ENCODE results near the gene INTS6.

Gene INTS6

GRCh38 chr13:51341791-51342190 is 111.0 kb downstream of the INTS6 start:
- DNase-seq: no peak

GRCh38 chr13:51341232-51341631 is 111.6 kb downstream of the INTS6 start:
- DNase-seq: no peak

DNA sequence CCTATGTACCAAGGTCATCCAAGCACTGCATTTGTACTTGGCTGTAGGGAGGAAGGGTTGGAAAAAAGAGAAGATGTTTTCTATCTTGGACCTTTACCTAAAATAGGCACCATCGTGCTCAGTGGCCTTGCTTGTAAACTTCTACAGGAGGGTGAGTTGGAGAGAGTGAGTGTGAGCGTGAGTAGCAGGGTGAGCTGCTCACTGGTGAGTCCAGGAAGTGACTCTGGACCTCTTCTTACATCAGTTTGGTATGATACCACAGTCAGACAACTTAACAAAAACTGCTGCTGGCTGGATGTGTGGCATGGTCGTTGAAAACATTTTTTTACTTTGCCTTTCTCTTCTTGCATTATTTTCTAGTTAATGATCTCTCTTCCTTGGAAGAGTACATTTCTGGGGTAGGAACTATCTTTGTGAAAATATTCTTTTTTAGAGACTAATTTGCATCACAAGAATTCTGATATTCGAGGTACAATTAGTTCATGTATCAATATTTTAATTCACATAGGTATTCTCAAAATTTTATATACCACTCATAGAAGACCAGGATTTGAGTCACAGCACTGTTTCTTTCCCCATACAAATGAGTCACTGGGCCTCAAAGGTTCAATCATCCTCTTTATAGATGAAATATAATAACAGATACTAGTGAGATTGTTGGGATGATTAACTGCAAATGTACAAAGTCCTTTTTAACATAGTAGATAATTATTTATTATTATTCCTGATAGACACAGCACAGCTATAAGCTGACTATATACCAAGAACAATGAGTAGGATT is 112.7 kb downstream of the INTS6 start:
- no peak for DNase-seq

DNA sequence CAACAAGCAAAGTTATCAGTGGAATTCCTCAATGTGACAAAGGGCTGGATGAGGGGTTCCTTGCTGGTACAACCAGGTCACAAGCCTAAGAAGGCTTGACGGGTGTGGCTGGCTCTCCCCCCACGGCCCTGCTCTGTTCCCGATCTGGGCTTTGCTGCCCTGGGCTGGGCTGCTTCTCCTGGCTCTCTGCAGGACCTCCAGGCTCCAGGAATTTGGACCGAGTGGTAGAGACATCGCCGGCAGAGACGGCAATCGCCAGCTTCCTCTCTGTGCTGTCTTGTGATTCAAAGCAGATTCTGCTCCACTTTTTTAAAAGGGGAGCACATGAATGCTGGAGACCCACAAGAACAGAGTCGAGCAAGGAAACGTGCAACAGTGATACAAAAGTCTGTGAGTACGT is 113.5 kb downstream of the INTS6 start, which contains the start of gene SERPINE3:
SERPINE3 (plus strand) TSS at position 338 of the 400 bp plus-strand sequence. CDS start 1,401 bp downstream, outside the sequence.
- no peak for DNase-seq

- DNase-seq: no peak
Measured at GRCh38 chr13:51336746-51337145, 116.1 kb downstream of the INTS6 start.

- no peak for DNase-seq
Measured at GRCh38 chr13:51333826-51334225, 119.0 kb downstream of the INTS6 start.

- no peak for DNase-seq
Measured at GRCh38 chr13:51333421-51333820, 119.4 kb downstream of the INTS6 start.

GRCh38 chr13:51332566-51333361 is 120.1 kb downstream of the INTS6 start:
- no peak for DNase-seq

DNA sequence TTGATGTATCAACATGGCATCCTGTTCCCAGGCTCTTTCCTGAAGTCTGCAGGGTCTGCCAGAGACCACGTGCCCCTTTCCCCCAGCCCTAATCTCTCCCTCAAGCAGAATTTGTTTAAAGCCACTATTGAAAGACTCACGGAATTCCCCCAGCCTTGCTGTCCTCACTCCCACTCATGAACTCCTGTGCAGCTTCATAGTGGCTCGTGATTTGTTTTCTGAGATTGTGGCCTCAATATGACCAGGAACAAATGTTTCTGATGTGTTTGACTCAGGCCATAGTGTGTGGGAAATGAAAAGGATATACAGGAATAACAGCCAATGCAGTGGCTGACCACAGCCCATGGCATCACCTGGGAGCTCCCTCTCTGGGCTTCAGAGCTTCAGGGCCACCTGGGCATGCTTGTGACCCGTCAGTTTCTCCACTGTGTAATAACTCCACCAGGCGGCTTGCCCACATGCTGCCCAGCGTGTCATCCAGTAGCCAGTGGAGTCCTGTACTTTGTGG is 121.4 kb downstream of the INTS6 start:
- no peak for DNase-seq

- DNase-seq: no peak
Measured at GRCh38 chr13:51330791-51331190, 122.0 kb downstream of the INTS6 start.

GRCh38 chr13:51329606-51330005 is 123.2 kb downstream of the INTS6 start:
- no peak for DNase-seq

GRCh38 chr13:51328488-51328887 is 124.3 kb downstream of the INTS6 start:
- DNase-seq: no peak

DNA sequence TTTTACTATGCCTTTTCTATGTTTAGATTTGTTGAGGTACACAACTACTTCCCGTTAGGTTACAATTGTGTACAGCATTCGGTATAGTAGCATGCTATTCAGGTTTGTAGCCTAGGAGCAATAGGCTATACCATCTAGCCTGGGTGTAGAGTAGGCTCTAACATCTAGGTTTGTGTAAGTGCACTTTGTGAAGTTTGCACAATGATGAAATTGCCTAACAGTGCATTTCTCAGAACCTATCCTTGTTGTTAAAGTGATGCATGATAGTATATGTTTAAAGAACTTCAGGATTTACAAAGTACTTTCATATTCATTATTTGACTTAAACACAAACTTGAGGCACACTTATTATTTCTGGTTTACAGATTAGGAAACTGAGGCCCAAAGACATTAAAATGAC is 124.9 kb downstream of the INTS6 start:
- no peak for DNase-seq

DNA sequence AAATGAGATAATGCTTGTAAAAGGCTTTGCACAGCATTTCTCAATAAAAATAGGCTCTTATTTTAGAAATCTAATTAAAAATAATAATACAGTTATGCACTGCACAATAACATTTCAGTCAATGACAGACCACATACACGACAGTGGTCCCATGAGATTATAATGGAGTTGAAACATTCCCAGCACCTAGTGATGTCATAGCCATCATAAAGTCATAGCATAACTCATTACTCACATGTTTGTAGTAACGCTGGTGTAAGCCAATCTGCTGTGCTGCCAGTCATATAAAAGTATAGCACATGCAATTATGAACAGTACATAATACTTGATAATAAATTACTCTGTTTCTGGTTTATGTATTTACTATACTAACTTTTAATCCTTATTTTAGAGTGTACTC is 126.1 kb downstream of the INTS6 start:
- DNase-seq: no peak

DNA sequence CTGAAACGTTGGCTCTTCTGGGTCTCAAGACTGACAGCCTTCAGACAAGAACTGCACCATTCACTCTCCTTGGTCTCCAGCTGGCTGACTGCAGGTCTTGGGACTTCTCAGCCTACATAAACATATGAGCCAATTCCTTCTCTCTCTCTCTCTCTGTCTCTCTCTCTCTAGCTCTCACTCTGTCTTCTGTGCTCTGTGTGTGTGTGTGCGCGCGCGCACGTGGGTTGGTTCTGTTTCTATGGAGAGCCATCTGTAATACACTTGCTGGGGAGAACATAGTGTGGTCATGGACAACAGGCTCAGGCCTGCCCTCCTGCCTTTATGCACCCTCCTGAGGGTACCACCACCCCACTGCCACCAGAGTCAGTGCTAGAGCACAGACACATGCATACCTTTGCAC is 127.0 kb downstream of the INTS6 start:
- DNase-seq: no peak

DNA sequence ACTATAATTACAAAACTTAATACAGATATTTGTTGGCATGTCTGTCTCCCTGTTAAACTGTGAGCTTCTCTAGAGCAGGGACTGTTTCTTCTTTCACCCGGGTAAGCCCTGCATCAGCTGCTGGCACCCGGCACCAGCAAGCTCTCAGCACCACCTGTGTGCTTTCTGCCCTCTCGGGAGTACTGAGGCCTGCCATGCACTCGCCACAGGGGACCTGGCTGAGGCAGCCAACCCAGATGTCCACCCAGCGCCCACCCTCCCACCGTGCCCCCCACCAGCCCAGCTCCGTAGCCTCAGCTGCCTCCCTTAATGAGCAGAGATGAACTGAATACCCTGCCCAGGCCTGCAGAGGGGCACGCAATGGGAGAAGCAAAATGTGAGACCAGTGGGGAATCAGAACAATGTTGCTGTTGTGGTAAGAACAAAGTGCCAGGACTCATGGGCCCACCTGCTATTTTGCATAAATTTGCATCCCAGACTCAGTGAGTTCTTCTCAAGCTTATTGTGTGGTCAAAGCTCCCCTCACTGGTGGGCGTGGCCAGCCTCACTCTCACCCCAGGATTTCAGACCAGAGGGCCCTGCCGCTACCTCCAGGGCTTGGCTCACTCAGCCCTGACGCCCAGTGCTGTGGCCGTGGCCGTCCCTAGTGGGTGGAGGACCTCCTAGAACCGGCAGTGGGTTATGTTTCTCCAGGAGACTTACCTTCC is 128.0 kb downstream of the INTS6 start:
- no peak for DNase-seq

DNA sequence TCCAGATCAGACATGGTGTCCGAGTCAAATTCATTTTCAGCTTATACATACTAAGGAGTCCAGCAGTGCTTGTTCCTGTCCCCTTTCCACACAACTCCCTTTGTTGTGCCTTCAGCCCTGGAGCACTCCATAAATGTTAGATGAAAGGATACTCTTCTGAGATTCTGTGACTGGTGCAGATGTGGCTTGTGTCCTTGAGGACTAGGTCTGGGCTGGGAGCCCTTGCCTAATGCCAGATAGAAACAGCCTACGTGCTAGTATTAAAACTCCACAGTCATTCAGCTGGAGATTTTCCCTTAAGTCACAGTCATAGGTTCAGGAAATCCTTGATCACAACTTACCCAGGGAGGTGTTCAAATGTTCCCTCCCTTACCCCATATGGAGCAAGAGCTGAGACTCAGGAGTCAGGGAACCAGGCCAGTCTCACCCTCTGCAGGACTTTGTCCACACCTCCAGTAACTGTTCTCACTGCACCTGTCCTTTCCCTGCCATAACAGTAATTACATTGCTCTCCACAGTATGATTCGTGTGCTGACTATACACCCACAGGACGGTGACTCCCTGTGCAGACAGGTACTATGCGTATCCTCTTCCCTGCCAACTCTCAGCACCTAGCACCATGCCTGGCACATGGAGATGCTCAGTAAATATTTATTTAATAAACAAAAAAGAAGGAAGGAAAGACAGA is 128.9 kb downstream of the INTS6 start:
- no peak for DNase-seq

DNA sequence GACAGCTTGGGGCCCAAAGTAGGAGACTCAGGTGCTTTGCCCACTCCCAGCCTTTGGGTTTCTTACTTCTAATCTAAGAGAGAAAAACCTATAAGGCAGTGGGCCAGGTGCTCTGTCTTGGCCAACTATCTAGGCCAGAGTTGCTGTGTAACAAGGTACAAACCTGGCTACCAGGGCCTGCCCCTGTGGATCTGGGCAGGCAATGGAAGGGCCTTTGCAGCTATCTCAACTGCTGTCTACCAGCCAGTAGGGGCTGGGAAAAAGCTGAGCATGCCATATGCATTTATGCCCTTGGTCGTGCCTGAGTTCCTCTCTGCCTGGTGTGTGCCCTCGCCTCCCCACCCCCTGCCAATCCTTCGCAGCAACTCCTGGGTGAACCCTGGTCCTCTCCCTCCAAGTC is 130.0 kb downstream of the INTS6 start:
- no peak for DNase-seq

- no peak for DNase-seq
Measured at GRCh38 chr13:51321836-51322235, 131.0 kb downstream of the INTS6 start.

- no peak for DNase-seq
Measured at GRCh38 chr13:51318876-51319275, 134.0 kb downstream of the INTS6 start.

DNA sequence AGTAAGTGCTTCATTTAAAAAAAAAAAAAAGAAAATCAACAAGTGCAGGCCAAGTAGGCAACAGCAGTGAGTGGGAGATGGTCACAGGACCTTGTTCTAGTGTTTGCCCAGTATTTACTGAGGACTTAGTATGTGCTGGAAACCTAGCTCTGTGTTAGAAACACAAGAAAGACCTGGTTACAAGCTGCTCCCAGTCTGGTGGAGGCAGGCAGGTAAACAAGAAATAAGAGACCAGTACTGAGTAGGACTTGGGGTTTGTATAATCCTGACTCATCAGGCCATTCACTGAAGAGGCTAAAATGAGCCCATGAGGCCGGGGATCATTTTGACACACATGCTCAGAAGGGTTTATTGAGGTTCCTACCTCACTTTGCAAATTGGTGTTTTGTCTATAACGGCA is 134.8 kb downstream of the INTS6 start:
- no peak for DNase-seq

DNA sequence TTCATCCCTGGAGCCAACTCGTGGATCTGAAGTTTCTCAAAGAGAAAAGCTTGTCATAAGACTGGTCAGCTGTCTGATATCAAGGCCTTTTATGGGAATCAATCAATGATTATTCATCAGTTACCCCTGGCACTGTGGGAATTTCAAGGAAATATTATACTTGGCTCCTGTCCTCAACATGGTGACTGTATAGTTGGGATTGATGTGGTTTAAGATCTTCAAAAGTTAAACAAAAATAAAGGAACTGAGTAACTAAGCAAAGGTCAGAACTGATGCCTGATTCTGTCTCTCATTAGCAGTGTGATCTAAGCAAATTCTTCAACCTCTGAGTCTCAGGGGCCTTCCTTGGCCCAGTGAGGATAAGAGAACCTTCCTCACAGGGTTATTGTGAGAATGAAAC is 135.6 kb downstream of the INTS6 start:
- no peak for DNase-seq

DNA sequence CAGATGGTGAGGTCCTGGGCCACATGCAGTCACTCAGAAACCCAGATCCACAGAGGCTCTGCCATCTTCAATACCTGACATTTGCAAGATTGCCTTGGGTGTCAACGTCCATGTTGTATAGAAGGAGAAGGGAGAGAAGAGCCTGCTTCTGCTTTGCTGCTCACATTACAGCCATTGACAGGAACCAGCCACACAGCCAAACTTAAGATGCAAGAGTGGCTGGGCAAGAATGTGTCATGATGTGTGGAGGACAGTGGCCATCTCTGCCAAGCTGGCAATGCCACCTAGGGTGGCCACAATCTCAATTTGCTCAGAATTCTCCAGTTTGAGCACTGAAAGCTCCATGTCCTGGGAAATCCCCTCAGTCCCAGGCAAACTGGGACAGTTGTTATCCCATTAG is 139.2 kb downstream of the INTS6 start:
- no peak for DNase-seq
